ENCODE measurements around the gene CALML4. TPM values are rescaled to one million over a fixed set of nuclear protein-coding genes. Genes with fewer than 3 reads are reported as not detected.
"Not testable (repeated sequence)": the region's sequence is repeated elsewhere in the genome, so short reads cannot be mapped to it uniquely, and the experiment has no call there.

Gene CALML4
- total RNA-seq, 6 donors from 2014 or later: 3.6 to 33.7 (median 7.0) TPM

GRCh38 chr15:68241088-68241935 is 36.2 kb upstream of the CALML4 start:
- Histone ChIP-seq H3K9me3 (peaks cover 3 to 14% (median 9%) of the 10 kb centered on the region in 4 donors), H3K36me3 (no peaks in the 10 kb centered on the region), H3K27me3 (no peaks in the 10 kb centered on the region), H3K4me1 (no peaks in the 10 kb centered on the region), H3K27ac (no peak overlapping the region), H3K4me3 (no peak overlapping the region)
- 75 to 77% methylated on average over 5 of the region's 5 CpGs for WGBS, 2 donors
- TF ChIP-seq POLR2A (IDR thresholded peaks at IDR 0.05): no peak
- TF ChIP-seq CTCF (IDR thresholded peaks at IDR 0.05): no peak
- TF ChIP-seq EP300 (IDR thresholded peaks at IDR 0.05): no peak
- no peak for TF ChIP-seq POLR2AphosphoS5 (IDR thresholded peaks at IDR 0.05)
- ATAC-seq (ENCODE audit: low FRiP score in 2 of 2): no peak
- no peak for DNase-seq

GRCh38 chr15:68239025-68239424 is 33.9 kb upstream of the CALML4 start:
- Histone ChIP-seq H3K9me3 (peaks cover under 1 to 7% (median 3%) of the 10 kb centered on the region in 4 donors), H3K27ac (no peak overlapping the region), H3K27me3 (no peaks in the 10 kb centered on the region), H3K36me3 (no peaks in the 10 kb centered on the region), H3K4me3 (no peak overlapping the region), H3K4me1 (no peaks in the 10 kb centered on the region)
- DNase-seq (no peak), ATAC-seq (ENCODE audit: low FRiP score in 2 of 2) (no peak)
- TF ChIP-seq EP300 (IDR thresholded peaks at IDR 0.05) (no peak), POLR2AphosphoS5 (IDR thresholded peaks at IDR 0.05) (no peak), CTCF (IDR thresholded peaks at IDR 0.05) (no peak), POLR2A (IDR thresholded peaks at IDR 0.05) (no peak)

GRCh38 chr15:68235022-68235421 is 29.9 kb upstream of the CALML4 start:
- no peak overlapping the region for H3K4me3 ChIP-seq
- no peak for DNase-seq
- TF ChIP-seq POLR2A (IDR thresholded peaks at IDR 0.05) (no peak), EP300 (IDR thresholded peaks at IDR 0.05) (no peak), POLR2AphosphoS5 (IDR thresholded peaks at IDR 0.05) (no peak), CTCF (IDR thresholded peaks at IDR 0.05) (no peak)
- no peaks in the 10 kb centered on the region for H3K36me3 ChIP-seq
- H3K4me1 ChIP-seq: peaks cover 3 to 6% (median 4%) of the 10 kb centered on the region in 4 donors
- 90 to 92% methylated on average over 3 to 4 of the region's 4 CpGs for WGBS, 2 donors
- H3K27ac ChIP-seq: no peak overlapping the region
- H3K27me3 ChIP-seq: no peaks in the 10 kb centered on the region
- H3K9me3 ChIP-seq: no peaks in the 10 kb centered on the region
- no peak for ATAC-seq (ENCODE audit: low FRiP score in 2 of 2)

GRCh38 chr15:68234520-68234919 is 29.4 kb upstream of the CALML4 start:
- not testable (repeated sequence) for H3K36me3 ChIP-seq; H3K4me3 ChIP-seq; ATAC-seq (ENCODE audit: low FRiP score in 2 of 2); H3K9me3 ChIP-seq; H3K4me1 ChIP-seq; H3K27me3 ChIP-seq; DNase-seq; H3K27ac ChIP-seq
- WGBS, 2 donors: 84 to 92% methylated on average over 9 of the region's 9 CpGs

- no peak overlapping the region for H3K4me3 ChIP-seq
- no peaks in the 10 kb centered on the region for H3K9me3 ChIP-seq
- peaks cover 4 to 8% (median 6%) of the 10 kb centered on the region in 4 donors for H3K4me1 ChIP-seq
- no peaks in the 10 kb centered on the region for H3K27me3 ChIP-seq
- no peak for ATAC-seq (ENCODE audit: low FRiP score in 2 of 2)
- 48 to 50% methylated on average over 5 to 6 of the region's 6 CpGs for WGBS, 2 donors
- H3K27ac ChIP-seq: no peak overlapping the region
- no peak for DNase-seq
- H3K36me3 ChIP-seq: no peaks in the 10 kb centered on the region
- TF ChIP-seq POLR2A (IDR thresholded peaks at IDR 0.05): no peak
- no peak for TF ChIP-seq EP300 (IDR thresholded peaks at IDR 0.05)
- TF ChIP-seq POLR2AphosphoS5 (IDR thresholded peaks at IDR 0.05): no peak
- no peak for TF ChIP-seq CTCF (IDR thresholded peaks at IDR 0.05)
Measured at GRCh38 chr15:68234060-68234459, 28.9 kb upstream of the CALML4 start.
